ENCODE results near the gene RASSF3. TPM values are rescaled to one million over a fixed set of nuclear protein-coding genes. Genes with fewer than 3 reads are reported as not detected.

Gene RASSF3
- total RNA-seq, 4 donors from 2014 or later = 7.3 to 18.7 (median 11.2) TPM

DNA sequence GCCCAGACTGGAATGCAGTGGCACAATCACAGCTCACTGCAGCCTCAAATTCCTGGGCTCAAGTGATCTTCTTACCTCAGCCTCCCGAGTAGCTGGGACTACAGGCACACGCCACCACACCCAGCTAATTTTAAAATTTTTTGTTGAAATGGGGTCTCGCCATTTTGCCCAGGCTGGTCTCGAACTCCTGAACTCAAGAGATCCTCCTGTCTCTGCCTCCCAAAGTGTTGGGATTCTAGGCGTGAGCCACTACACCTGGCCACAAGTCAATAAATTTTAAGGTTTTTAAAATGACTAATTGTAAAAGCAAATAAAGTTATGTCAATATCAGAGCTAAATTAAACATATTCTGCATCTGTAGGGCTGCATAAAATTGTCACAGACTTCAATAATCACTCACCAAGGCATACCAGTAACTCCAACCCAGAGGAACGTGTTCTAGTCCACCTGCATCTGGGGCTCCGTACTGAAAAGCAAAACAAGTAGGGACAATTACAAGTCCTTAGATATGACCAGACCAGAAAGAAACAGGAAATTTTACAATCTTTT, 135.0 kb downstream of the RASSF3 start:
- no peaks in the 10 kb centered on the region for H3K9me3 ChIP-seq
- H3K4me3 ChIP-seq (replicated peaks in 1 of 3) = no peak overlapping the region
- intact Hi-C loops (cut with DNase I) = no loop called here
- TF ChIP-seq, protein P1, sequence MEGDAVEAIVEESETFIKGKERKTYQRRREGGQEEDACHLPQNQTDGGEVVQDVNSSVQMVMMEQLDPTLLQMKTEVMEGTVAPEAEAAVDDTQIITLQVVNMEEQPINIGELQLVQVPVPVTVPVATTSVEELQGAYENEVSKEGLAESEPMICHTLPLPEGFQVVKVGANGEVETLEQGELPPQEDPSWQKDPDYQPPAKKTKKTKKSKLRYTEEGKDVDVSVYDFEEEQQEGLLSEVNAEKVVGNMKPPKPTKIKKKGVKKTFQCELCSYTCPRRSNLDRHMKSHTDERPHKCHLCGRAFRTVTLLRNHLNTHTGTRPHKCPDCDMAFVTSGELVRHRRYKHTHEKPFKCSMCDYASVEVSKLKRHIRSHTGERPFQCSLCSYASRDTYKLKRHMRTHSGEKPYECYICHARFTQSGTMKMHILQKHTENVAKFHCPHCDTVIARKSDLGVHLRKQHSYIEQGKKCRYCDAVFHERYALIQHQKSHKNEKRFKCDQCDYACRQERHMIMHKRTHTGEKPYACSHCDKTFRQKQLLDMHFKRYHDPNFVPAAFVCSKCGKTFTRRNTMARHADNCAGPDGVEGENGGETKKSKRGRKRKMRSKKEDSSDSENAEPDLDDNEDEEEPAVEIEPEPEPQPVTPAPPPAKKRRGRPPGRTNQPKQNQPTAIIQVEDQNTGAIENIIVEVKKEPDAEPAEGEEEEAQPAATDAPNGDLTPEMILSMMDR (IDR thresholded peaks at IDR 0.05) = no peak
- peaks cover 21 to 26% of the 10 kb centered on the region in 2 donors for H3K36me3 ChIP-seq
- no peaks in the 10 kb centered on the region for H3K27me3 ChIP-seq
- no peak for DNase-seq
- H3K4me1 ChIP-seq = peaks cover 7% of the 10 kb centered on the region in 2 donors
- no peak overlapping the region for H3K27ac ChIP-seq
- WGBS, 2 donors = 96 to 97% methylated on average over 7 of the region's 7 CpGs

DNA sequence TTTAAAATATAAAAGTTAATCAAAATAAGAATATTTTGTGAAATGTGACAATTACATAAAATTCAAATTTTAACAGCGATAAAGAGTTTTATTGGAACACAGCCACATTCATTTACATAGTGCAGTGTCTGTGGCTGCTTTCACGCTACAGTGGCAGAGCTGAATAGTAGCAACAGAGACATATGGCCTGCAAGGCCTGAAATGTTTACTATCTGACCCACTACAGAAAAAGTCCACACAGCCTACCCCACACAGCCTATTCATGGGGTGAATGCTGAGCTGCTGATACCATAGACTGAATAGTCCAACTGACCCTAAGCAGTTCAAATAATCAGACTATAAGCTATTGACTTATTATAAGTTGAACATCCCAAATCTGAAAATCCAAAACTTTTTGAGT, 135.7 kb downstream of the RASSF3 start:
- Histone ChIP-seq H3K4me3 (replicated peaks in 1 of 3) (no peak overlapping the region), H3K9me3 (no peaks in the 10 kb centered on the region), H3K36me3 (peaks cover 23 to 27% of the 10 kb centered on the region in 2 donors), H3K27me3 (no peaks in the 10 kb centered on the region), H3K27ac (no peak overlapping the region), H3K4me1 (peaks cover 7% of the 10 kb centered on the region in 2 donors)
- intact Hi-C loops (cut with DNase I) = no loop called here
- no peak for DNase-seq
- TF ChIP-seq, protein P1 (IDR thresholded peaks at IDR 0.05) = no peak
- no peak for TF ChIP-seq POLR2A (IDR thresholded peaks at IDR 0.05)
- 96 to 99% methylated on average over 2 of the region's 2 CpGs for WGBS, 2 donors

DNA sequence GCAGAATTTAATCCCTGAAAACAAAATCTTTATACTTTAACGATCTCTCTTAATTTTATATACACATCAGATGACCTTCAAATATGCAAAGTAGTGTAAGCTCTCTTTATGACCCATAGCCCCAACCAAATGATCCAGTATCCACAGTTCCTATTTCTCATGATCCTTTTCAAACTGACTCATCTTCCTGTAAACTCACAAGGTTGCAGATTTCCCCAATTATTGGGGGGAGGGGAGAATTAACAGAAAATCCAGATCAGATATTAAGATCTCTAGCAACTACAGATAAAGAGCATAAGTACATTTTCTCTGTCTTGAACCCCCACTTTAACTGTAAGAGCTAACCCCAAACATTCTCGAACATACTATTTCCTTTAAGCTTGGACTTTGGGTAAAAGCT, 136.4 kb downstream of the RASSF3 start:
- TF ChIP-seq, protein P1 (IDR thresholded peaks at IDR 0.05) = no peak
- no peak for TF ChIP-seq POLR2A (IDR thresholded peaks at IDR 0.05)
- no peak overlapping the region for H3K4me3 ChIP-seq (replicated peaks in 1 of 3)
- H3K27ac ChIP-seq = no peak overlapping the region
- 90 to 95% methylated on average over 2 of the region's 2 CpGs for WGBS, 2 donors
- no peaks in the 10 kb centered on the region for H3K27me3 ChIP-seq
- DNase-seq = no peak
- H3K4me1 ChIP-seq = peaks cover 7% of the 10 kb centered on the region in 2 donors
- no peaks in the 10 kb centered on the region for H3K9me3 ChIP-seq
- peaks cover 23 to 27% of the 10 kb centered on the region in 2 donors for H3K36me3 ChIP-seq
- intact Hi-C loops (cut with DNase I) = no loop called here

MicroRNAs within 50 kb of the gene (microRNA counts, 767-probe panel; counts per million panel counts)
- microRNA hsa-miR-548c-3p (0 to 1,932 counts per million in 2 donors), microRNA hsa-miR-548c-5p (0 to 2,257 counts per million in 2 donors), microRNA hsa-miR-548z (3,799 to 4,206 counts per million in 2 donors)

Small RNAs within 50 kb of the gene (microRNA-seq; reads per million reads assigned to microRNA genes)
- gene MIR548C = not detected
- not detected for gene MIR548Z

Small RNAs within 50 kb of the gene (small RNA-seq; reads per million reads assigned to genes)
- gene MIR548C (not detected), gene MIR548Z (not detected), gene RF00137 (not detected)

Other genes starting within 250 kb of the RASSF3 start
- not detected for gene C12orf56, start 219.7 kb upstream of the RASSF3 start, total RNA-seq
- gene XPOT, start 206.1 kb upstream of the RASSF3 start, total RNA-seq = 10 to 100 TPM; 54.7 to 85.5 (median 63.6) TPM
- 10 to 100 TPM; 27.7 to 42.1 (median 33.4) TPM for gene TBK1, start 158.4 kb upstream of the RASSF3 start, total RNA-seq
- 100 to 1,000 TPM; 130 to 174 (median 160) TPM for gene GNS, start 148.9 kb downstream of the RASSF3 start, total RNA-seq
- gene TBC1D30, start 214.2 kb downstream of the RASSF3 start, total RNA-seq = 10 to 100 TPM in 1 of 4 donors, 1 to 10 TPM in 3; 7.0 to 31.3 (median 9.0) TPM